Activated gamma-delta T cell treated with anti-CD3 and anti-CD28 coated beads, Interleukin-2, amount 50 U/mL, for 16 hours (primary cell): ENCODE results near the gene MED10.

Experiments used
- DNase-seq: peaks from one replicate; pipeline ENCODE4 v3.0.0-alpha.2; 2020; ENCODE audit warnings: low read depth

MED10 gene

DNA sequence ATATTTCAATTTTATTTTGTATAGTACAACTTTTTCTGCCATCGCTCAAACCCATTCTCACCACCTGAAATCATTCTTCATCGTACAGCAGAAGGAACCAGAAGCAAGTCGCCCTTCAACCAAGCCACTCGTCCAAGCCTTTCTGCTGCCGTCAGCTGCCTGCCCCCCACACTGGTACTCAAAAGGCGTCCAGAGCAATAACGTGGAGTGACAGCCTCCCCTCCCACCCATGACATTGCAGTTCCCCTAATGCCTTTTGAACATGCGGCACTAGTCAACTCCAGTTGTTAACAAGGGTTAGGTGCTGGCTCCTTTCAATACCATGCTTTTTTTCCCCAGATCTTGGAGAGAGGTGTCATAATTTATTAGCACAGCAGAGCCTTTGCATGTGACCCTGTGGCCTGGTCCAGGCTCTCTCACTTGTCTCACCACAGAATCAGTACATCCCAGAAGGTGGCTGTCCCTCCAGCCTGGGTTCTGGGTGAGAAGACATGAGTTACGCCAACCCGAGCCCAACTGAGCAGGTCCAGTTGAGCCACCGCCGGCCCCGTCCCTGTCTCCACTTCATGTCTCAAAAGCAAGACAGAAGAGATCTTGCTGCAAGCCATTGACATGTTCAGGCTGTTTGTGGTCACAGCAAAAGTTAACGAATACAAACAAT, 20.4 kb upstream of the MED10 start:
- DNase-seq, result no peak

DNA sequence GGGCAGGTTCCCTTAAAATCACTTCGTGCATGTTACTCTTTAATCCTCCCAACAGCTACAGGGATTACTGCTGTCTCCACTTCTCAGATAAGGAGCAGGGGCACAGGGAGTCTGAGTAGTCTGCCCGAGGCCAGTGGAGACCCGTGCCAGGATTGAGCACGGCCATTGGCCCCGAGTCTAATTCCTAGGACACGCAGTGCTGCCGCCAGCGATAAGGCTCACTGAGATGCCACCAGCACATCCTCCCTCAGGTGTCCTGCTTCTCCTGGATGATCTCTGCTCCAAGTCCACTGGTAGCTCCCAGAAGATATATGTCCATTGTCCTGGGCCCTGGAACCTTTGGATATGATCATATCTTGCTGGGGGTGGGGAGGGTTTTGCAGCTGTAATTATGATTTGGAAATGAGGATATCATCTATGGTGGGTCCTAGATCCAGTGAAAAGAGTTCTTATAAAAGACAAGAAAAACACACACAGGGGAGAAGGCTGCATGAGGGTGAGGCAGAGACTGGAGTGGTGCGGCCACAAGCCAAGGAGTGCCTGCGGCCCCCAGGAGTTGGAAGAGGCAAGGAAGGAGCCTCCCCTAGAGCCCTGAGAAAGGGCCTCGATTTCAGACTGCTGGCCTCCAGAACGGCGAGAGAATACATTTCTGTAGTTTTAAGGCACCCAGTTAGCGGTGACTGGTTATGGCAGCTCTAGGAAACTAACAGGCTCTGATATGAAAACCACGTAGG, 19.4 kb upstream of the MED10 start:
- no peak for DNase-seq

DNA sequence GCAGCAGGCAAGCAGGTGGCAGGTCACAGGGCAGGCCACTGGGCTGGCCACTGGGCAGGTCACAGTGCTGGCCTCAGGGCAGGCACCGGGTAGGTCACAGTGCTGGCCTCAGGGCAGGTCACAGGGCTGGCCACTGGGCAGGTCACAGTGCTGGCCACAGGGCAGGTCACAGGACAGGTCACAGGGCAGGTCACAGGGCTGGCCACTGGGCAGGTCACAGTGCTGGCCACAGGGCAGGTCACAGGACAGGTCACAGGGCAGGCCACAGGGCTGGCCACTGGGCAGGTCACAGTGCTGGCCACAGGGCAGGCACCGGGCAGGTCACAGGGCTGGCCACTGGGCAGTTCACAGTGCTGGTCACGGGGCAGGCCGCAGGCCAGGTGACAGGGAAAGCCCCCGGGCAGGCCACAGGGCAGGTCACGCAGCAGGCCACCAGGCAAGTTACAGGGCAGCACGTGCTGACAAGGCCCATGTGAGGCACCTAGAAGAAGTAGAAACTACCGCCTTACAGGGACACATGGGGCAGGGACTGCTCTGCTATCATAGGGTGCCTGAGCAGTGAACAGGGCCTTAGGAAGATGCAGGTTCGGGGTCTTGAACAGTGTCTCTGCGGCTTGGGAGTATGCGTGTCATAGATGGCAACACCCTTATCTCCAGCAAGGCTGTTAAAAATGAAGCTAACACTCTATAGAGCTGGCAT, 18.6 kb upstream of the MED10 start:
- DNase-seq, result no peak

DNA sequence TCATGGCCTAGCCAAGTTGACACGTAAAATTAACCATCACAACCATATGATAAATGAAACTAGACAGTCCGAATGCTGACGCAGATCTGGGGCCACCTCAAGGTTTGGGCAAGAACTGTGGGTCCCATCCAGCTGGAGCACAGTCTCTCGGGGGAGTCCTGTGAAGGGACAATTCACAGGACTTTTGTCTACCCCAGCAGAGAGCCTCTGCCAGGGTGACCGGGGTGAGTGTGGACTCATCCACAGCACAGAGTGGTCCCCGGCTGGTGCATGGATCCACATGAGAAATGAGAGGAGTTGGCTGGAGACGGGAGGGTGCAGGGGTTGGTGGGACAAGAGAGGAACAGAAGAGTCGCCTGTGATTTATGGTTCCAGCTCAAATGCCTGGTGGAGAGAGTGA, 17.7 kb upstream of the MED10 start:
- no peak for DNase-seq

DNA sequence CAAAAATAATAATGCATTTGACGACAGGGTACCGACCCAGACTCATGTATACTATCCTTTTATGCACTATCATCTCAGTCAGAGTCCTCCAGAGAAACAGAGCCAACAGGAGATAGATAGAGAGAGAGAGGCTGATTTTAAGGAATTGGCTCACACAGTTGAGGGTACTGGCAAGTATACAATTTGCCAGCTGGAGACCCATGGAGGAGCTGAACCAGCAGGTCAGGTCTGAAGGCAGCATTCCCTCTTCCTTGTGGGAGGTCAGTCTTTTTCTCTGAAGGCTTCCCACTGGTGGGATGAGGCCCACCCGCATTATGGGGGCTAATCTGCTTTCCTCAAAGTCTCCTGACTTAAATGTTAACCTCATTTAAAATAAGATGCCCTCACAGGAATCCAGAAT, 17.3 kb upstream of the MED10 start:
- no peak for DNase-seq

DNA sequence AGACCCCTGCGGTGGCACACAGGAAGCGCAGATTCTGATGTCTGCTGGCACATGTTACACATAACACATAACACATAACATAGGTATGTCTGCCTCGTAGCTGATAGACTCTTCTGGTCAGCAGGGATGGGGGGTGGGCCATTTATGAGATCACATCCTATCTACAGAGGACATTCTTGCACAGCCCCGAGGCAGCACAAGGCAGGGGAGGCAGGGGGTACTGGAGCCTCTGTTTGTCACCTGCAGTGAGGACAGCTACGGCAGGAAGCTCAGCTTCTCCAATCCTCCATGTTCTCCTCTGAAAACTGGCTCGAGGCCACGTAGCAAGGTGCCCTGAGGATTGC, 16.7 kb upstream of the MED10 start:
- DNase-seq, result no peak

DNA sequence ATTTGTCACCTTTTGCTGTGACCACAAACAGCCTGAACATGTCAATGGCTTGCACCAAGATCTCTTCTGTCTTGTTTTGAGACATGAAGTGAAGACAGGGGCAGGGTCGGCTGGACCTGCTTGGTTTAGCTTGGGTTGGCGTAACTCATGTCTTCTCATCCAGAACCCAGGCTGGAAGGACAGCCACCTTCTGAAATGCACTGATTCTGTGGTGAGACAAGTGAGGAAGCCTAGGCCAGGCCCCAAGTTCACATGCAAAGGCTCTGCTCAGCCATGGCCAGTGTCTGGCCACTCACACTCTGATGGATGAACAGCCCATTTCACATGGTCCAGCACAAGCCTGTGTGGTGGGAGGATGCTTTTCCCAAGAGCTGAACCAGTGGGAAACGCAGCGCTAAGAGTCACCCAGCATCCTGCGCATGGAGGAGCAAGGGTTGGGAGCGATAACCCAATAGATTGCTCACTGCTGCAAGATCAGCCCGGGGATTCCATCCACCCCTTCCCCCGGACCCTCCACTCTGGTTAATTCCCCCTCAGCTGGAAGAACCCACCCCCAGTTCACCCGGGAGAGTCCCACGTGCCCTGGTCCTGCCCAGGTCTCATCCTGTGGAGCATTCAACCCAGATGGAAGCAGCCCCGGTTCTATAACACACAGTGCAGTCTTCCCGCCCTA, 16.2 kb upstream of the MED10 start:
- no peak for DNase-seq

DNA sequence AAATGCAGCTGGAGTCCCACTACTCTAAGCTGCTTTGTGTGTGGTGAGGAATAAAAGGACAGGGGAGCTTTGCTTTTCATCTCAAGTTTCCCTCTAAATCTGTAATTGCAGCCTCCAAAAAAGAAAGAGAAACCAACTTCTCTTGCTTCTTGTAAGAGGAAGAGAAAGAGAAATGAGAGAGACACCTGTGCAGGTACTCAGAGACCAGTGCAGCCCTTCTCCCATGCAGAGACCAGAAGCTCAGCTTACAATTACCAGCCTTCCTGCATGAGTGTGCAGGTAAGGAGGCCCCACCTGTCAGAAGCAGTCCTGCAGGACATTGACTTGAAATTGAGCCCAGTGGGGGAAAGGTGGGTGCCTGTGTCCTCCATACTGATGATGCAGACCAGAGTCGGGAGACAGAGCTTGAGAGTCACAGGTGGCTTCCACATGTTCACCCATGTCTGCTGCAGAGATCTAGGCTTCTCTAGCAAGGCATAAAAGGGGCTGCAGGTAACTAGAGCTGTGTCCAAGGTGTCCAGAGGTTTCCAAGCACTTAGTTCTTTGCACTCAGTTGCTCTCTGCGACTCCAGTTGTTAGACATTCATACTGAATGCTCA, 15.3 kb upstream of the MED10 start:
- no peak for DNase-seq

DNA sequence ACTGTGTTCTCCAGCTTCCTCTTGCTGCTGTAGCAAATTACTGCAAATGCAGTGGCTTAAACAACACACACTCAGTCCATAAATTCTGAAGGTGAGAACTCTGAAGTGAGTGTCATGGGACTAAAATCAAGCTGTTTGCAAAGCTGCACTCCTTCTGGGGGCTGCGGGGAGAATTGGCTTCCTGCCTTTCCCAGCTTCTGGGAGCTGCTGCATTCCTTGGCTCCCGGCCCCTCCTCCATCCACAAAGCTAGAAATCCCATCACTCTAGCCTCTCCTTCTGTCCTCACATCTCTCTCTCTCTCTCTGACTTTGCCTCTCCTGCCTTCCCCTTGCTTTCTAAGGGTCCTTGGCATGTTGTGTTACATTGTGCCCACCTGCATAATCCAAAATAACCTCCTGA, 14.2 kb upstream of the MED10 start:
- no peak for DNase-seq

DNA sequence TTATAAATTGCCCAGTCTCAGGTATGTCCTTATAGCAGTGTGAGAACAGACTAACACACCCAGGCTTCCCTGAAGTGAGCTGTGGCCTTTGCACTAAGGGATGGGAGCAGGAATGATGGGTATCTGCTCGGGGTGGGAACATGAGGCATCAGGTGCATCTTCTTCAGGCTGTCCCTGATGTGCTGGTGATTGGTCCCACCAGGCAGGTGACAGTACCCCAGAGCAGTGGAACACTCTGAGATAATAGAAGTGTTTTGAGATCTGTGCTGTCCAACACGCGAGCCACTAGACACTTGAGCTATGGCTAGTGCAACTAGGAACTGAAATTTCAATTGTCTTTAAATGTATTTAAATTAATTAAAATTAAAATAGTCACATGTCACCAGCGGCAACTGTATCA, 12.8 kb upstream of the MED10 start:
- no peak for DNase-seq

DNA sequence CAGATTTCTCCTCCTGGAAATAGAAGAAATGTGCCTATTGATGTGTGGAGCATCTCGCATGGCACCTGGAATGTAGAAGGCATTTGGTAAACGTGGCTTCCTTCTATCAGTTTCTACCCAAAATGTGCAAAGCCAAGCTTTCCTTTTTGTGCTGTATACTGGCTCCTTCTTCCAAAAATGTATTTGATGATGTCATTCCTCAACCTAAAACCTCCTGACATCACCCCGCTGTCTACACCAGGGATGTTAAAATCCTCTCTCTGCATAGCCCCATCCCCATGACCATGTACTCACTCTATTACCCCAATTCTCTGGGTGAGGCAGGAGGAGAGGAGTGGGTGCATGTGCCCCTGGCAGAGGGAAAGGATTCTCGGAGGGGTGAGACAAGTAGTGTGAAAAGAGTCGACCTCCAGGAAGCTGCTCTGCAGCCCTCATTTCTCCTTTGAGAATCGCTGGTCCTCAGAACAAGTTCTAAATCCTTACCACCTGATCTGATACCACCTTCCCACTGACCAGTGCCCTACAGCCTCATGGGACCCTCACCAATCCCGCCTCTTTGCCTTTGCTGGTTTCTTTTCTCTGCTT, 11.7 kb upstream of the MED10 start:
- no peak for DNase-seq

DNA sequence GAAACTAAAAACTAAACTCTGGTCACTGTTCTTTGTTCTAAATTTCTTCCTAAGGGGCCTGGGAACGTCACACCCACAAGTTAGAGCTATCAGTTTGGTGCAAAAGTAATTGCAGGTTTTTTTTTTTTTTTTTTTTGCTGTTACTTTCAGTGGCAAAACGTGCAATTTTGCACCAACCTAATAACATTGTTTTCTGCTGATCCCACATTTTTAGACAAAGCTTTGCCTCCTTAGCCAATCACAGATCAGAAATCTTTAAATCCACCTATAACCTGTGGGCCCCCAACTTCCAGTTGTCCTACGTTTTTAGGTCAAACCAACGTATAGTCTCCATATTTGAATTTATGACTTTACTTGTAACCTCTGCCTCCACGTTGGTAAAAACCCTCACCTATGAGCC, 11.1 kb upstream of the MED10 start:
- DNase-seq, result no peak

DNA sequence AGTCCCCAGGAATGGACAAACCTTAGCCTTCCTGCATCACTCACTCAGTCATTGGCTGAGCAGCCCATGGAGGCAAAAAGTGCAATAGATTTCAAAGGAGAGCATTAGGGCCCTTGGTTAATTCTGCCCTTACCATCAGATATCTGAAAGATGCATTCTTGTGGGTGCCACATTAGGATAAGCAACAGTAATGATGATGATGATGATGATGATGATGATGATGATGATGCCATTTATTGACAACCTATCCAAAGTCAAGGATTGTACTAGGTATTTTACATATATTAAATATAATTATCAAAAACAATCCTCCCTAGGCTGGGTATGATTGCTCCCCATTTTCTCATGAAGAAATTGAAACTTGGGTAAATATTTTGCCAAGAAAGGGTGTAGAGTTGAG, 9.6 kb upstream of the MED10 start:
- DNase-seq, result no peak

DNA sequence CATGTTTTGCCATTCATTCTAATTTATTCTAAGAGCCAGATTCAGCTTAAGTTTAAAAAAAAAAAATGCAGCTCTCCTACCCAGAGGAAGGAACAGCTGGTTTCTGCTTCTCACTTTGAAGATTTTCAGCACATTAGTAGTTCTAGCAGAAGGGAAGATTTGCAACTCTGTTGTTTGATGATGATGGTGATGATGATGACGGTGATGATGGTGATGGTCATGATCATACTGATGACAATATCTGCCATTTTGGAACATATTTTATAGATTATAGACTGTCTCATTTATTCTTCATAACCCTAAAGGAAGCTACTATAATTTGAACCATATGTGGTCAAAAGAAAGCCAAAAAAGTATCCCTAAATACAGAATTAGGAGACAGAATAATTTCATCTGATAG, 7.9 kb upstream of the MED10 start:
- no peak for DNase-seq

DNA sequence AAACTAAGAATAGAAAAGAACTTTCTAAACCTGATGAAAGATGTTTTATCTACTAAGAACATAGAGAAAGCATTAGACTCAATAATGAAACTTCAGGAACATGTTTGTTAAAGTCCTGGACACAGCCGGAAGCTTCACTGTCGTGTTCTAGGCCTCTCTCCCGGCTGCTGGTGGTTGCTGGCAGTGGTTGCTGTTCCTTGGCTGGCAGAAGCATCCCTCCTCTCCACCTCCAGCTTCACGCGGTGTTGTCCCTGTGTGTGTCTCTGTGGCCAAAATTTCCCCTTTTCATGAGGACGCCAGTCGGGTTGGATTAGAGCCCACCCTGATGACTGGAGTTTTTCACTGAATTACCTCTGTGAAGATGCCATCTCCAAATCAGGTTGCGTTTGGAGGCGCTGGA, 6.5 kb upstream of the MED10 start:
- no peak for DNase-seq

DNA sequence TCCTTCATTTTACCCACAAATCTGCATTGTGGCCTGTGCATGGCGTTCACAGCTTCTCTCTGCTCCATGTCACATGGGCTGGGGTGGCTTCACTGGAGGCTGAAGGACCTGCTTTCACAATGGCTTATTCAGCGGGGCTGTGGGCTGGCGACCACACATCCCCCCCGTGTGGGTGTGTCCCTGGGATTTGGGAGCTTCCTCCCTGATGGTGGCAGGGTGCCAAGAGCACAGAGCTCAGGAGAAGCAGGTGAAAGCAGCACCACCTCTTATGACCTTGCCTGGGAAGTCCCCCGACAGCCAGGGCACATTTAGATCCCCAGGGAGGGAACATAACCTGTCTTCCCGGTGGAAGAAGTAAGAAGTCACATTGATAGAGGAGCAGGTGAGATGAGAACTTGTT, 5.0 kb upstream of the MED10 start:
- no peak for DNase-seq

DNA sequence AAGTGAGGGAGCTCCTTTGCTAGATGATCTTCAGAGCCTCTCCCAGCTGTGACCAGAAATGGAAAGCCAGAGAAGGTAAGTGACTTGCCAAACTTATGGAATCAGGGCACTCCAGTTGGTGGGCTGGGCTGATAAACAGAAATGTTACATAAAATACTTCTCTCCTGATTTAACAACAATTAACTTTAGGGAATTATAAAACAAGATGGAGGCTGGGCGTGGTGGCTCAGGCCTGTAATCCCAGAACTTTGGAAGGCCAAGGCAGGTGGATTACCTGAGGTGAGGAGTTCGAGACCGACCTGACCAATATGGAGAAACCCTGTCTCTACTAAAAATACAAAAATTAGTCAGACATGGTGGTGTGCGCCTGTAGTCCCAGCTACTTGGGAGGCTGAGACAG, 899 bp upstream of the MED10 start:
- no peak for DNase-seq

DNA sequence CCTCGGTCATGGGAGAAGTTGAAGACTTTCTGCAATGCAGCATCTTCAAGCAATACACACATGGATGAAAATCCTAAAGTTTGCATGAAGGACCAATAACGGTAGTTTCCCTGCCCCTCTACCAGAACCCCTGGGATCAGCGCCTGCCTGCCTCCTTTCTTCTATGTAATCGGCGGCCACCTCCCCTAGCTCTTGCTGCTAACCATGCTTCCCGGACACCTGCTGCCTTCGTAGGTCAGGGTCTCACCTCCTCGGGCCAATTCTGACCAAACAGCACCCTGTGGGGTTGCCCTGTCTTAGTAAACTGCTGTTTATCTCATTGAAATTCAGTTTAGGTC, 388 bp upstream of the MED10 start:
- no peak for DNase-seq

DNA sequence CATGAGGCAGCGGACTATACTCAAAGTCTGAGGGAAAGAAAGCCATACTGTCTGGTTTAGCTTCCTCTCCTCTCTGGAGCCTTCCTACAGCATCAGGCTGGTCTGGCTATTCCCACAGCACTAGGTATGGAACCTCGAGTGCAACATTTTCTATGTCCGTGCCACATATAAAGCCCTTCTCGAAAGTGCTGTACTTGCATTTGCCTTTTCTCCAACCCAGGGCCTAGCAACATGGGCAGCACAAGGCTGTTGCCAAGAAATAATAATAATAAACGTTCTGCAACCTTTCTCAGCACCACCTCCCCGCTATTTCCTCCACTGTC, 804 bp downstream of the MED10 start:
- DNase-seq, result no peak

DNA sequence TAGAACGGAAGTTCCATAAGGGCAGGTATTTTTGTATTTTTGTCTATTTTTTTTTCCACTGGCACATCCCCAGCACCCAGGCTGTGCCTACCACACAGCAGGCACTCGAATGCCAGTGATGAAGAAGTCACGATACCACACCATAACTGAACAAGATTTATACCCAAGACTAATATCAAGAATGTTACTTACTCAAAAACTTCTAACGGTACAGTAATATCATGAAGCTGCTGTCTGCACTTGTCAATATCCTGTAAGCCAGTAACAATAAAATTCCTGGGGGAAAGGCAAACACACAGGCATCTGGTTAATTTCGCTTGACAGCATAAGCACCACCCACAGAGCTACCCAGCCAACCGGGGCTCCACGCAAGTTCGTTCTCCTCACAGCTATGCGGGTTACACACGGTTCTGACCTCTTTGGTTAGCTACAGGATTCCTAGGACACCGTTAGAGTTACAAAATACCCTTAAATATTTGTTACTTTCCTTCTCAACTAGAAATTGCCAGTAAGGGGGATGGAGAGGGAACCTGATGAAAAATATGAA, 1.3 kb downstream of the MED10 start:
- no peak for DNase-seq

DNA sequence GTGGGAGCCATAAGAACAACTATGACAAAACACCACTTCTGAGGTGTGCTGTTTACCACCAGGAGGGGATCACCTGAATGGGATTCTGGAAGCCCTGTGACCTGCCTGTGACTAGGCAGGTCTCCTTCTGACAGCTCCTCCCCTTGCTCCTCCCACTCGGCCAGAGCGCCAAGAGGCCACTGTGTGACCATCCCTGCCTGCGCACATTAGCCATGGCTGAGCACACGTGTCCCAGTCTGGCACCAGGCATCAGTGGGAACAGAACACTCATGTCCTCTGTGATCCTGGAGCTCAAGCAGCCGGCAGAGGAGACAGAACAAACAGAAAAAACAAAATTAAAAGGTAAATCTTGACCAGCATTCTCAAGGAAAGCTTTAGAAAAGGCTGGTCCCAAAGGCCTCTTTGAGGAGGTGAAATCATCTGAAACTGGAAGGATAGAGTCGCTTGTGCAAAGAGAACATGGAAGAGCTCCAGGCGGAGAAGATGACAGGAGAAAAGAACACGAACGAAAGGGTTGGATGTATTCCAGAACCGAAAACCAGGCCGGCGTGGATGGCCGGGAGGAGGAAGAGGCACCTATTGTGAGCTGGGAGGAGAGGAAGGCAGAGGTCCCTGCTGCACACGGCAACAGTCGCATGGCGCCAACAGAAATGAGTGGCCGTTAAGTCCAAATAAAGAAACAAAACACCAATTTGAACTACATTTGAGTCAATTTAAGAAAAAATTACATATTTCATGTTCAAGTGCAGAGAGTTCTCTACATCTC, 5.1 kb downstream of the MED10 start:
- DNase-seq, result no peak
